Activated T-helper 2 cell treated with anti-CD3 and anti-CD28 coated beads, Interferon-gamma antibody, Interleukin-2, Interleukin-4, amounts not matched to agents 10 μg/mL and 5 μg/mL and 100 μg/mL, durations not matched to agents 14 hours and 24 hours and 36 hours (primary cell): ENCODE results near the gene GSTO2. TPM values are rescaled to one million over a fixed set of nuclear protein-coding genes. Genes with fewer than 3 reads are reported as not detected.
A peak's percentile ranks its signal among the peaks of the same experiment; 100 is the strongest.

Experiments used
- DNase-seq: peaks from one replicate; pipeline ENCODE4 v3.0.0; 2021; ENCODE audit warnings: low spot score
- H3K27ac Mint-ChIP-seq: one replicate; pipeline ENCODE4 v1.8.0; 2021; ENCODE audit warnings: mixed read lengths
- H3K27me3 Mint-ChIP-seq: one replicate; pipeline ENCODE4 v1.8.0; 2021; ENCODE audit warnings: low read depth, mixed read lengths
- H3K36me3 Mint-ChIP-seq: one replicate; pipeline ENCODE4 v1.8.0; 2021; ENCODE audit warnings: low read depth, mixed read lengths
- H3K4me1 Mint-ChIP-seq: one replicate; pipeline ENCODE4 v1.8.0; 2021; ENCODE audit warnings: low read depth, mixed read lengths
- H3K4me3 Mint-ChIP-seq: one replicate; pipeline ENCODE4 v1.8.0; 2021; ENCODE audit warnings: low read depth, mild to moderate bottlenecking, moderate library complexity, mixed read lengths
- H3K9me3 Mint-ChIP-seq: one replicate; pipeline ENCODE4 v1.8.0; 2021; ENCODE audit warnings: mixed read lengths
- intact Hi-C: fragments of 100-400 bp; cut with micrococcal nuclease; formaldehyde crosslinking; loops from one replicate; pipeline ENCODE4 v1.15.1; 2023
- total RNA-seq: library from RNA; stranded (reverse); gene quantifications from 2 replicates; pipeline ENCODE4 v1.2.3, GENCODE V29; 2022

Gene GSTO2
- total RNA-seq, 1 donor from 2014 or later = 0.57 TPM

DNA sequence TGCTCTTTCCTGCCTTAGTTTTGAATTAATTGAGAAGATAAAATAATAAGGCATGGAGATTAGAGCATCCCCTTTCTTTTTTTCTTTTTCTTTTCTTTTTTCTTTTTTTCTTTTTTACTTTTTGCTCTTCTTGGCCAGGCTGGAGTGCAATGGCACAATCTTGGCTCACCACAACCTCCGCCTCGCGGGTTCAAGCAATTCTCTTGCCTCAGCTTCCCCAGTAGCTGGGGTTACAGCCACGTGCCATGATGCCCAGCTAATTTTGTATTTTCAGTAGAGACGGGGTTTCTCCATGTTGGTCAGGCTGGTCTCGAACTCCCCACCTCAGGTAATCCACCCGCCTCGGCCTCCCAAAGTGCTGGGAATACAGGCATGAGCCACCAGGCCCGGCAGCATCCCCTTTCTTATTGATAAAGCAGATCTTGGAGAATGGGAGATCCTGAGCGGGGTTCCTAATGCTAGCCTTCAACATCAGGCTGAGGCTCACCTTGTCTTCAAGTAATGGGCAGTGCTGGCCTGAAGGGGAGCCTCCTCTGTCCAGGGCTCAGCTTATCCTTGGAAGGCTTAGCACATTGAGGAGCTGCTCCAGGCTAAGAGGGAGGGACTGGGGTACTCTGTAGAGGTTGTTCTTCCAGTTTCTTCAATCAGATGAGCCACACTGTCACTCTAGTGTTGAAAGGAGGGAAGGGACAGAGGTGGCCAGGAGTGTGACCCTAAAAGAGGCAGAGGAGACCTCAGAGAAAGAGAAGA, 27.9 kb downstream of the GSTO2 start:
- peaks cover 4% of the 10 kb centered on the region for H3K36me3 Mint-ChIP-seq
- no peak overlapping the region for H3K27ac Mint-ChIP-seq
- H3K27me3 Mint-ChIP-seq = no peaks in the 10 kb centered on the region
- intact Hi-C loops = no loop called here
- no peak overlapping the region for H3K4me3 Mint-ChIP-seq
- H3K9me3 Mint-ChIP-seq = peaks cover 4% of the 10 kb centered on the region
- DNase-seq = no peak
- peaks cover 33% of the 10 kb centered on the region for H3K4me1 Mint-ChIP-seq

DNA sequence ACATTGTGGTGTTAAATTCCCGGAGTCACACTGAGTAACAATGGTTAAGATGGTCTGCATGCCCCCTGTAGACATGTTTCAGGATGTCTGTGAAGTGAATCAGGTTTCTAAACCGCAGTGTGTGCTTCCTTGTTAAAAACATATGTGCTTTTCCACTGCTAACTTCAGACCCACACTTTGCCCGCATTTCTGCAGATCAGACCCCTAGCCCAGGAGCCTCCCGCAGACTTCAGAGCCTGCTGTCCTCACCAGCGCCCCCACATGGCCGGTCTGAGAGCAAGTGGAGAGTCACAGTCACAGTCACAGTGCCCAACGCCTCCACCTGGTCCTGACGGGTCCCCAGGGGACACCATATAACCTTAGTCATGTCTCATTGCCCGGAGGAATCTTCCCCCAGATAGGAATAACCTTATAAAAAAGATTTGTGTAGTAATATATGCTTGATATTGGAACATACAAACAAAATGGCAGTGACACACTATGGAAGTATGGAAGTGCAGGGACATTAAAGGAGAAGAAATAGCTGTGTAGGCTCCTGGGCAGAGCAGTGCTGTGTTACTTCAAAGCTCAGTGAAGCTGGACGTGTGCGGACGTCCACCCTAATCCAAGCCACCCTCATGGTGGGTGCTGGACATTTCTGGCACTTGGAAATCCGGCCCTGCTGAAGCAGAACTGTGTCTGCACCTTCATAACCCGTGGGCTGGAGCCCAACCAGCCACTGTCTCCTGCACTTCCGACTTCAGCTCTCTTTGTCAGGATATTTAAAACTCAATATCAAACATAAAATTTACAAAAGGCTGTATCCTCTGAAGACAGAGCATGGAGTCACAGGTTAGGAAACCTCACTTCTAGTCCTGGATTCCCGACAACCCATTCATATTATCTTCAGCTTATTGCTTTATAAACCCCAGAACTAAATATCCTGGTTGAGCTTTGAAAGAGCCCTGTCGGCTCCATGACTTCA, 29.0 kb downstream of the GSTO2 start:
- Mint-ChIP-seq H3K27ac (no peak overlapping the region), H3K27me3 (no peaks in the 10 kb centered on the region), H3K4me3 (no peak overlapping the region), H3K4me1 (peaks cover 28% of the 10 kb centered on the region), H3K36me3 (peaks cover 9% of the 10 kb centered on the region), H3K9me3 (peaks cover 12% of the 10 kb centered on the region)
- no peak for DNase-seq
- intact Hi-C loops = no loop called here

DNA sequence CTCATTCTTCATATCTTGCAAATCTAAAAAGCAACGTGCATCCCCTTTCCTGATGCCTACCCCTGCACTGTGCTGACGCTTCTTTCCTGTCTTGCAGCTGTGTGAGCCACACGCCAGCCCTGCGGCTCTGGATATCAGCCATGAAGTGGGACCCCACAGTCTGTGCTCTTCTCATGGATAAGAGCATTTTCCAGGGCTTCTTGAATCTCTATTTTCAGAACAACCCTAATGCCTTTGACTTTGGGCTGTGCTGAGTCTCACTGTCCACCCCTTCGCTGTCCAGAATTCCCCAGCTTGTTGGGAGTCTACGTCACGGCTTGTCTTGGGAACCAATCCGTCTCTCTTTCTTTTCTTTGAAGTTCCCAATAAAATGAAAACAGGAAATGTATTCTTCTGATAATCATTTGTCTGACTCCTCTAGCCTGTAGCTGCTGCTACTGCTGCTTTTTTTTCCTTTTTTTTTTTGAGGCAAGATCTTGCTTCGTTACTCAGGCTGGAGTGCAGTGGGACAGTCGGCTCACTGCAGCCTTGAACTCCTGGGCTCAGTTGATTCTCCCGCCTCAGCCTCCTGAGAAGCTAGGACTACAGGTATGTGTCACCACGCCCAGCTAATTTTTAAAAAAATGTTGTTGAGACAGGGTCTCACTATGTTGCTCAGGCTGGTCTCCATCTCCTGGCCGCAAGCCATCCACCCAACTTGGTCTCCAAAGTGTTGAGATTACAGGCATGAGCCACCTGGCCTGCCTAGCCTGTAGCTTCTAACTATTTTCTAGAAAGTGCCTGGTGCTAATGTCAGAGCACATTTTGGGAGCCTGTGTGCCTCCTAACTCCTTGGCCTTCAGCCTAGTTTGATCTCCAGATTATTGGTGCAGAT, 30.3 kb downstream of the GSTO2 start:
- DNase-seq = no peak
- peak overlapping the region; percentile 76 for H3K27ac Mint-ChIP-seq

DNA sequence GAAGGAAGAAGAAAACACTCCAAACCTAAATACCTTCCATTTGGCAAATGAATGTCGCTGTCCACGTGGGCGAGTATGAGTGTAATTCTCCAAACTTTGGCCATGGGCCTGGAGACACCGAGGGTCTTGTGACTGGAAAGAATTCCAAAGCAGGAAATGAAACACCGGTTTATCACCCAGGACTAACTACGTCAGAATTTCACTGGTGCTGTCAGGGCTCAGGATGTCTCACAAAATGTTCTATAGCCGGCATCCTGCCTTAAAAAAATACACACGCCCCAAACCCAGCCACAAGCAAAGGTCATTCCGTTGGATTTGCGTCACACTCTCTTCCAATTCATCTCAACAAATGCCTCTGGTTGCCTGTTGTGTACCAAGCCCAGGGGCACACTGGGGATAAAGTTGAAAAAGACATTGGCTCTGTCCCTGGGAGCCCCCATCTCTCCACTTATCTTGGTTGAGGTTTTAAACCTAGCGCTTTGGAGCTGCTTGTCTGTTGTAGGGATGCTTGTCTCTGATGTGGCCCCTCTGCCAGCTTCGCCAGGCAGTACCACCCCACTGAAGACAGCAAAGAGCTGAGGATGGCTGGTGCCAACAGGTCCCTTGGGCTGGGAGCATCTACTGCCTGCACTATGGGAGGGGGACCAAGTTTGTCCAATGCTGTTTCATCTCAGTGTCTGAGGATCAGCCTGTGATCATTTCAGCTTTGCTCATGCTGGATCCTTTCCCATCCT, 31.2 kb downstream of the GSTO2 start:
- Mint-ChIP-seq H3K36me3 (peaks cover 14% of the 10 kb centered on the region), H3K27me3 (no peaks in the 10 kb centered on the region), H3K27ac (peak overlapping the region; percentile 83), H3K4me1 (peaks cover 37% of the 10 kb centered on the region), H3K4me3 (no peak overlapping the region), H3K9me3 (peaks cover 17% of the 10 kb centered on the region)
- intact Hi-C loops = no loop called here
- DNase-seq = no peak

More for the DNA sequence above, 30.3 kb downstream of the GSTO2 start:
- H3K27me3 Mint-ChIP-seq = no peaks in the 10 kb centered on the region
- H3K9me3 Mint-ChIP-seq = peaks cover 17% of the 10 kb centered on the region
- H3K4me1 Mint-ChIP-seq = peaks cover 34% of the 10 kb centered on the region
- intact Hi-C loops = no loop called here
- H3K4me3 Mint-ChIP-seq = no peak overlapping the region
- peaks cover 14% of the 10 kb centered on the region for H3K36me3 Mint-ChIP-seq

DNA sequence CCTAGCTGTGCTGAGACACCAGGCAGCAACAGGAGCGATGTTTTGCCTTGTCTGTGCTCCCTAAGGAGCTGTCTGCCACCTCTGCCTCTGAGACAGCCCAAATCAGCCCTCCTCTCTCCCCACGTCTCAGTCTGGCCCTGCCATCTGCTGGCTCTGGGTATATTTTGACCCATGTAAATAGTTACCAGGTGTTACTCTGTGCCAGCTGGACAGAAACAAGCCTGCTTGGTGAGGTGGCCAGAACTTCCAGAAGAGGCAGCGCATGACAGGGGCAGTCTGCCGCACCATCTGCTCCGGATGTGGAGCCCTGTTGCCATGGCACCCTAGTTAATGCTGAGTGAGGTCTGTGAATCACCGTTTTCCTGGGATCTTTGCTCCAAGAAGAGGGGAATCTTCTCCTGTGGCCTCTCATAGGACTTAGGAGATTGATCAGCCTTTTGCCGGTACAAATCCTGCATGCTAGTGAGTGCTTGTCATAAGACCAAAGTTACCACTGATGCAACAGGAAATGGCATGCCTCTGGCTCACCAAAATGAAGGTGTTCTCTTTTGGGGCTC, 31.8 kb downstream of the GSTO2 start:
- peaks cover 14% of the 10 kb centered on the region for H3K36me3 Mint-ChIP-seq
- H3K4me1 Mint-ChIP-seq = peaks cover 37% of the 10 kb centered on the region
- no peak for DNase-seq
- intact Hi-C loops = no loop called here
- peak overlapping the region; percentile 83 for H3K27ac Mint-ChIP-seq
- no peaks in the 10 kb centered on the region for H3K27me3 Mint-ChIP-seq
- H3K9me3 Mint-ChIP-seq = peaks cover 17% of the 10 kb centered on the region
- peak overlapping the region; percentile 27 for H3K4me3 Mint-ChIP-seq

DNA sequence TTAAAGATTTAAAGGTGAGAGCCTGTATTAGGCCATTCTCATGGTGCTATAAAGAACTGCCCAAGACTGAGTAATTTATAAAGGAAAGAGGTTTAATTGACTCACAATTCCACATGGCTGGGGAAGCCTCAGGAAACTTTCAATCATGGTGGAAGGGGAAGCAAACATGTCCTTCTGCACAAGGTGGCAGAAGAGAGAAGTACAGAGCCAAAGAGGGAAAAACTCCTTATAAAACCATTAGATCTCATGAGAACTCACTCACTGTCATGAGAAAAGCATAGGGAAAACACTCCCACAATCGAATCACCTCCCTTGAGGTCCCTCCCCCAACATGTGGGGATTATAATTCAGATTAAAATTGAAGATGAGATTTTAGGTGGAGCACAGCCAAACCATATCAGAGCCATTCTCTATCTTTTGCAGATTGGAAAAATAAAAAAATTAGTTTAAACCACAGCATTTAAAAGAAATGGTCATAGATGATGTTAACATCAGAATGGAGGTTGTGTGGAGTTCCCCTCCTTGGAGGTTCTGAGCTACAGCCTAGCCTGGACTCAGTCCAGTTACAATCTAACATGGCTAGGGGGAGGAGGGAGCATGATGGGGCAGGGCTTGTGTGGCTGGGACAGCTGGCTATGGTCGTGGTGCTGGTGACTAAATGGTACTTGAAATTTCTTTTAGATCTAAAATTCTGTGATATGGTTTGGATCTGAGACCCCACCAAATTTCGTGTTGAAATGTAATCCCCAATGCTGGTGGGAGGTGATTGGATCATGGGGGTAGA, 33.1 kb downstream of the GSTO2 start:
- H3K4me3 Mint-ChIP-seq = no peak overlapping the region
- peaks cover 43% of the 10 kb centered on the region for H3K4me1 Mint-ChIP-seq
- intact Hi-C loops = no loop called here
- H3K36me3 Mint-ChIP-seq = peaks cover 14% of the 10 kb centered on the region
- DNase-seq = no peak
- H3K27ac Mint-ChIP-seq = peak overlapping the region; percentile 8
- peaks cover 17% of the 10 kb centered on the region for H3K9me3 Mint-ChIP-seq
- no peaks in the 10 kb centered on the region for H3K27me3 Mint-ChIP-seq

DNA sequence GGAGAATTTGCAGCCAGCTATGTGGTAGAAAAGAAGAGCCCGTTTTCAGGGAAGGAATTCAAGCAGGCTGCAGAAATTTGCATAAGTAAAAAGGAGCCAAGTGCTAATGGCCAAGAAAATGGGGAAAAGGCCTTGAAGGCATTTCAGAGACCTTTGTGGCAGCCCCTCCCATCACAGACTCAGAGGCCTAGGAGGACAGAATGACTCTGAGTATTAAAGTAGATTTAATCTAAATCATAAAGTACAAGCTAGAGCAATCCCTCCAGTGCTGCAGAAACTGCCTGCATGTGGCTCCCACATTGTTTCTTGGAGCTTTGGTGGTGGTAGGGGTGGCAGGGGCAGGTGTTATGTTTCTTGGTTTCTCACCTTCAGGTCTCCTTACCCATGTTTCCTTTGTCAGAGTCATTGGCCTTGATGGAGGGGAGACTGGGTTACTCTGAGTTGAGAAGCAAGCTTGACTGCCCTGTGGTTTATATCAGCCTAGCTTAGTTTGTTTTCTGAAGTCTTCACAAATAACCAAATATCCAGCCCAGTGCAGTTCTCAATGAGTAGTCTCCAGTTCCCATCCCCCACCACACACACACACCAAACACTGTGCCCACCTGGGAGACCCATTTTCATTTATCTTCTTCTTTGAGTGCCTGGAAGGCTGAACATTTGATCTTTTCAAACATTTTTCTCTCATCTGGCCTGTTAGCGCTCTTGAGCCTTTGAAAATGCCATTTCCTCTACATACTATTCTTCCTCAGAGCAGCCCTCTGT, 34.8 kb downstream of the GSTO2 start:
- Mint-ChIP-seq H3K27ac (no peak overlapping the region), H3K27me3 (no peaks in the 10 kb centered on the region), H3K9me3 (peaks cover 17% of the 10 kb centered on the region), H3K4me3 (no peak overlapping the region), H3K4me1 (peaks cover 55% of the 10 kb centered on the region), H3K36me3 (peaks cover 23% of the 10 kb centered on the region)
- intact Hi-C loops = no loop called here
- no peak for DNase-seq

DNA sequence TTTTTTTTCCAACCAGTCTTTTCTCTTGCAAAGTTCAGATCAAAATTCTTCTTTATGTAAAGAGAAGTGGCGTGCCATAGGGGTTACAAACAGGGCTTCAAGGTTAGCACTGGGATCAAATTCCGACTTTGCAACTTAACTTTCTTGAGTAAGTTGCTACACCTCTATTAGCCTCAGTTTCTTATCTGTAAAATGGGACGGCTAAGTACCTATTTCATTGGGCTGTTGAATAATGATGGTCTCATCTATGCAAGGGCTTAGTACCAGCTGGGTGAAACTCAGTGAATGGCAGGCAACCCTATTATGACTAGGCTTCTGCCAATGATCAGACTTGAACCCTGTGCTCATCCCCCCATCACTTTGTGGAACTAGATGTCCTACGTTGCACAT, 35.4 kb downstream of the GSTO2 start:
- DNase-seq = no peak
- peaks cover 17% of the 10 kb centered on the region for H3K9me3 Mint-ChIP-seq
- H3K36me3 Mint-ChIP-seq = peaks cover 26% of the 10 kb centered on the region
- peaks cover 57% of the 10 kb centered on the region for H3K4me1 Mint-ChIP-seq
- H3K27ac Mint-ChIP-seq = no peak overlapping the region
- no peak overlapping the region for H3K4me3 Mint-ChIP-seq
- H3K27me3 Mint-ChIP-seq = no peaks in the 10 kb centered on the region
- intact Hi-C loops = no loop called here

DNA sequence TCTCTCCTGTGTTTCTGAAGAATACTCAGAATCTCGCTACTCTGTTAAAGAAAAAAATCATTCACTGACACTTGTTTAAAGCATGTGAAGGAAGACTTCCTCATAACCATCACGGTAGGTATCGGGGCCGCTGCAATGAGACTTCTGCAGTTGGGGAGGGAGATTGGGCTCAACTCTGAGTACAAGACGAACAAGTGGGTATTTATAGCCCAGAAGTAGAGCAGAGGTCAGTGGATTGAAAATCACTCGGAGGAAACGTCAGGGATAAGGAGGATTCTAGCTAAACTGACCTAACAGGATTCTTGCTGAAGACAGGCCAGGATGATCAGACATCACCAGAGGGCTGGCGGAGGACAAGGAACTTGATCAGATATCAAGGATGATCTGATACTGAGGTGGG, 35.9 kb downstream of the GSTO2 start:
- Mint-ChIP-seq H3K9me3 (peaks cover 17% of the 10 kb centered on the region), H3K36me3 (peaks cover 32% of the 10 kb centered on the region), H3K27me3 (no peaks in the 10 kb centered on the region), H3K27ac (no peak overlapping the region), H3K4me1 (peaks cover 51% of the 10 kb centered on the region), H3K4me3 (no peak overlapping the region)
- no peak for DNase-seq
- intact Hi-C loops = loop anchor here (1.0 kb wide), 3 partner anchors 14 to 45 kb away; no protein-coding TSS in a partner anchor

DNA sequence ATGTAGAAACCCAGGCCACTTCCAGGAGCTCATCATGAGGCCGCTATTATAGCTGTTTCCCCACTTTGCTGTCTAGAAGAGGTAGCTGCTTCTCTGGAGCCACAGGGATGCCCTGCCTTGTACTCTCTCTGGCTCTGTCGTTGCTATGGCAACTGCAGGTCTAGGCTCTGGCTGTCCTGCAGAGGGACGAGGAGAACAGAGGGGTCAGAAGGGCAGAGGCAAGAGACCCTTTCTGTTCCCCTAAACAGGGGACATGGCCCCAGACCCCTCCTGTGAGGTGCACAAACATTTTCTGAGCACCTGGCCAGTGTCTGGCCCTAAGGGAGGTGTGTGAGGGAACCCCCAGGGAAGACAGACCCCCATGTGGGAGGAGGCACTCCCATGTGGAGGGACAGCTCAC, 37.9 kb downstream of the GSTO2 start:
- Mint-ChIP-seq H3K27me3 (no peaks in the 10 kb centered on the region), H3K36me3 (peaks cover 35% of the 10 kb centered on the region), H3K4me1 (peaks cover 42% of the 10 kb centered on the region), H3K9me3 (peaks cover 13% of the 10 kb centered on the region), H3K4me3 (no peak overlapping the region), H3K27ac (no peak overlapping the region)
- intact Hi-C loops = no loop called here
- DNase-seq = no peak
